Neural progenitor cell (in vitro differentiated cells): ENCODE results near the gene FSCN2. TPM values are rescaled to one million over a fixed set of nuclear protein-coding genes. Genes with fewer than 3 reads are reported as not detected.

Experiments used
- DNase-seq: peaks from one replicate; pipeline ENCODE4 v3.0.0-alpha.2; 2016; ENCODE audit warnings: low spot score
- H2AFZ ChIP-seq: fragments of 200-600 bp; sonication (generic); replicated peaks from 2 replicates; pipeline ENCODE4 v1.6.1; 2016; ENCODE audit warnings: antibody characterized with exemption
- H3F3A ChIP-seq: fragments of 200-600 bp; sonication (generic); 2 replicates; pipeline ENCODE4 v1.6.1; 2016; ENCODE audit warnings: antibody characterized with exemption, low read depth
- H3K27ac ChIP-seq: fragments of 200-600 bp; sonication (generic); 2 replicates; pipeline ENCODE4 v1.5.1; 2016; ENCODE audit warnings: mild to moderate bottlenecking
- H3K27me3 ChIP-seq: fragments of 200-600 bp; sonication (generic); 2 replicates; pipeline ENCODE4 v1.6.1; 2016; ENCODE audit warnings: mild to moderate bottlenecking, moderate library complexity
- H3K36me3 ChIP-seq: fragments of 200-600 bp; sonication (generic); 2 replicates; pipeline ENCODE4 v1.5.1; 2016
- H3K4me1 ChIP-seq: fragments of 200-600 bp; sonication (generic); 2 replicates; pipeline ENCODE4 v1.6.1; 2016; ENCODE audit warnings: mixed run types
- H3K4me2 ChIP-seq: fragments of 200-600 bp; sonication (generic); 2 replicates; pipeline ENCODE4 v1.6.1; 2016
- H3K4me3 ChIP-seq: fragments of 200-600 bp; sonication (generic); 2 replicates; pipeline ENCODE4 v1.5.1; 2016
- H3K79me2 ChIP-seq: fragments of 200-600 bp; sonication (generic); 2 replicates; pipeline ENCODE4 v1.6.1; 2016; ENCODE audit warnings: low read depth
- H3K9ac ChIP-seq: fragments of 200-600 bp; sonication (generic); 2 replicates; pipeline ENCODE4 v1.6.1; 2016
- H3K9me3 ChIP-seq: fragments of 200-600 bp; sonication (generic); 2 replicates; pipeline ENCODE4 v1.5.1; 2016; ENCODE audit warnings: low read depth
- H4K20me1 ChIP-seq: fragments of 200-600 bp; sonication (generic); 2 replicates; pipeline ENCODE4 v1.6.1; 2016; ENCODE audit warnings: low read depth
- H3K27ac Mint-ChIP-seq: 3 replicates; pipeline ENCODE4 v1.8.0; 2021; ENCODE audit warnings: mixed read lengths
- H3K27me3 Mint-ChIP-seq: 2 replicates; pipeline ENCODE4 v1.8.0; 2022; ENCODE audit warnings: low read depth, mild to moderate bottlenecking, inconsistent platforms, moderate library complexity, mixed read lengths; ENCODE audit not compliant: insufficient read depth
- H3K36me3 Mint-ChIP-seq: 3 replicates; pipeline ENCODE4 v1.8.0; 2021; ENCODE audit warnings: mixed read lengths
- H3K4me1 Mint-ChIP-seq: 3 replicates; pipeline ENCODE4 v1.8.0; 2021; ENCODE audit warnings: mixed read lengths
- H3K4me3 Mint-ChIP-seq: 3 replicates; pipeline ENCODE4 v1.8.0; 2021; ENCODE audit warnings: mild to moderate bottlenecking, moderate library complexity, mixed read lengths
- H3K9me3 Mint-ChIP-seq: 3 replicates; pipeline ENCODE4 v1.8.0; 2020; ENCODE audit warnings: mixed read lengths
- CTCF ChIP-seq: fragments of 200-600 bp; sonication (generic); IDR thresholded peaks from 2 replicates; pipeline ENCODE4 v1.5.1; 2017; ENCODE audit warnings: antibody characterized with exemption, mild to moderate bottlenecking
- EZH2 ChIP-seq: fragments of 200-600 bp; sonication (generic); IDR thresholded peaks from 2 replicates; pipeline ENCODE4 v1.6.1; 2017; ENCODE audit warnings: antibody characterized with exemption, mild to moderate bottlenecking, moderate library complexity
- EZH2phosphoT487 ChIP-seq: fragments of 200-600 bp; sonication (generic); IDR thresholded peaks from 2 replicates; pipeline ENCODE4 v1.6.1; 2017; ENCODE audit warnings: antibody characterized with exemption
- total RNA-seq: library from RNA; depleted of rRNA; stranded (reverse); fragments of >200 nt; gene quantifications from 2 replicates; pipeline ENCODE4 v1.2.3, GENCODE V29; 2015; ENCODE audit warnings: low replicate concordance

Gene FSCN2
- total RNA-seq, 1 donor from 2014 or later: not detected

GRCh38 chr17:81537343-81537855 lies 9.2 kb downstream of the FSCN2 start:
- Histone ChIP-seq H3K27me3 (peaks cover 53% of the 10 kb centered on the region), H3K4me3 (peak overlapping the region; percentile 13), H3K27ac (no peak overlapping the region), H3K36me3 (no peaks in the 10 kb centered on the region), H3K79me2 (no peaks in the 10 kb centered on the region), H3K9me3 (no peaks in the 10 kb centered on the region), H3F3A (no peaks in the 10 kb centered on the region), H3K9ac (no peak overlapping the region), H3K4me1 (peaks cover 3% of the 10 kb centered on the region), H4K20me1 (peaks cover 17% of the 10 kb centered on the region), H3K4me2 (peak overlapping the region; percentile 61), H2AFZ (no peak overlapping the region)
- H3K9me3 Mint-ChIP-seq: peaks cover 2% of the 10 kb centered on the region
- TF ChIP-seq EZH2 (peak; percentile 6), EZH2phosphoT487 (no peak), CTCF (peak; percentile 65)
- H3K4me1 Mint-ChIP-seq: peaks cover 7% of the 10 kb centered on the region
- H3K27ac Mint-ChIP-seq: no peak overlapping the region
- H3K27me3 Mint-ChIP-seq: peaks cover 6% of the 10 kb centered on the region
- H3K36me3 Mint-ChIP-seq: peaks cover 5% of the 10 kb centered on the region
- peak; percentile 70 for DNase-seq
- no peak overlapping the region for H3K4me3 Mint-ChIP-seq

- Histone ChIP-seq H3K79me2 (no peaks in the 10 kb centered on the region), H3K4me2 (no peak overlapping the region), H3K9me3 (no peaks in the 10 kb centered on the region), H4K20me1 (peaks cover 17% of the 10 kb centered on the region), H3F3A (no peaks in the 10 kb centered on the region), H3K27me3 (peaks cover 49% of the 10 kb centered on the region), H3K27ac (no peak overlapping the region), H2AFZ (no peak overlapping the region), H3K9ac (no peak overlapping the region), H3K36me3 (no peaks in the 10 kb centered on the region), H3K4me1 (peaks cover 3% of the 10 kb centered on the region), H3K4me3 (no peak overlapping the region)
- peaks cover 7% of the 10 kb centered on the region for H3K4me1 Mint-ChIP-seq
- TF ChIP-seq EZH2 (no peak), EZH2phosphoT487 (no peak), CTCF (no peak)
- H3K4me3 Mint-ChIP-seq: peak overlapping the region; percentile 36
- no peak for DNase-seq
- H3K27ac Mint-ChIP-seq: peak overlapping the region; percentile 35
- H3K36me3 Mint-ChIP-seq: peaks cover 5% of the 10 kb centered on the region
- H3K9me3 Mint-ChIP-seq: peaks cover 2% of the 10 kb centered on the region
- H3K27me3 Mint-ChIP-seq: peaks cover 6% of the 10 kb centered on the region
Observed at GRCh38 chr17:81537856-81538555, 9.8 kb downstream of the FSCN2 start.

- no peak overlapping the region for H3K9ac ChIP-seq
- no peak overlapping the region for H3K4me3 ChIP-seq
- Mint-ChIP-seq H3K27me3 (no peaks in the 10 kb centered on the region), H3K4me1 (peaks cover 7% of the 10 kb centered on the region), H3K4me3 (no peak overlapping the region), H3K9me3 (no peaks in the 10 kb centered on the region), H3K27ac (no peak overlapping the region), H3K36me3 (peaks cover 5% of the 10 kb centered on the region)
- no peaks in the 10 kb centered on the region for H3K79me2 ChIP-seq
- peaks cover 41% of the 10 kb centered on the region for H3K27me3 ChIP-seq
- no peaks in the 10 kb centered on the region for H3F3A ChIP-seq
- peaks cover 3% of the 10 kb centered on the region for H3K4me1 ChIP-seq
- peaks cover 17% of the 10 kb centered on the region for H4K20me1 ChIP-seq
- no peaks in the 10 kb centered on the region for H3K36me3 ChIP-seq
- no peak overlapping the region for H3K27ac ChIP-seq
- H2AFZ ChIP-seq: no peak overlapping the region
- DNase-seq: no peak
- no peak for TF ChIP-seq EZH2phosphoT487
- TF ChIP-seq EZH2: no peak
- TF ChIP-seq CTCF: no peak
- H3K9me3 ChIP-seq: no peaks in the 10 kb centered on the region
- no peak overlapping the region for H3K4me2 ChIP-seq
Observed at GRCh38 chr17:81538651-81539570, 10.7 kb downstream of the FSCN2 start.
